Liver (tissue), 9 donors: ENCODE data around the gene OR8B8. TPM values are rescaled to one million over a fixed set of nuclear protein-coding genes. Genes with fewer than 3 reads are reported as not detected.

Experiments used
- DNase-seq: peaks from one replicate; pipeline ENCODE4 v3.0.0-alpha.2; 2017; ENCODE audit warnings: low spot score
- H3K27ac ChIP-seq, 2 donors: one replicate each; pipeline ENCODE4 v1.7.0; 2013; ENCODE audit warnings: inconsistent platforms in 2 of 2, low read length in 2 of 2, control low read depth in 1 of 2, low read depth in 1 of 2, mild to moderate bottlenecking in 1 of 2
- H3K27me3 ChIP-seq, 4 donors: one replicate each; pipeline versions ENCODE4 v1.6.1 to v1.7.0; 2013; ENCODE audit warnings: low read length in 3 of 4, inconsistent platforms in 1 of 4, mild to moderate bottlenecking in 1 of 4, moderate library complexity in 1 of 4; ENCODE audit not compliant: control insufficient read depth in 4 of 4, insufficient read depth in 4 of 4
- H3K36me3 ChIP-seq, 4 donors: one replicate each; pipeline versions ENCODE4 v1.6.1 to v1.7.0; 2013; ENCODE audit warnings: low read length in 3 of 4, mild to moderate bottlenecking in 3 of 4, low read depth in 1 of 4, moderate library complexity in 1 of 4; ENCODE audit not compliant: control insufficient read depth in 4 of 4, insufficient read depth in 3 of 4
- H3K4me1 ChIP-seq, 4 donors: one replicate each; pipeline versions ENCODE4 v1.6.1 to v1.7.0; 2013; ENCODE audit warnings: low read length in 3 of 4, mild to moderate bottlenecking in 3 of 4, moderate library complexity in 1 of 4; ENCODE audit not compliant: control insufficient read depth in 4 of 4, insufficient read depth in 4 of 4
- H3K4me3 ChIP-seq, 3 donors: one replicate each; pipeline versions ENCODE4 v1.6.1 to v1.7.0; 2013; ENCODE audit warnings: low read length in 3 of 3, control low read depth in 1 of 3, low read depth in 1 of 3, mild to moderate bottlenecking in 1 of 3
- H3K9ac ChIP-seq, 2 donors: one replicate each; pipeline ENCODE4 v1.7.0; 2013; ENCODE audit warnings: low read length in 2 of 2, mild to moderate bottlenecking in 2 of 2, moderate library complexity in 2 of 2, control low read depth in 1 of 2, low read depth in 1 of 2
- H3K9me3 ChIP-seq, 4 donors: one replicate each; pipeline versions ENCODE4 v1.6.1 to v1.7.0; 2013; ENCODE audit warnings: low read length in 3 of 4; ENCODE audit not compliant: control insufficient read depth in 4 of 4
- ATF3 ChIP-seq: IDR thresholded peaks from 2 replicates; pipeline ENCODE4 v1.6.1; 2016; ENCODE audit warnings: antibody characterized with exemption
- CTCF ChIP-seq: fragments of 150-350 bp; IDR thresholded peaks from 2 replicates; pipeline ENCODE4 v1.5.1; 2017; ENCODE audit warnings: improper control_type of control experiment, low read depth, low read length; ENCODE audit not compliant: missing input control
- EGR1 ChIP-seq, 2 donors: IDR thresholded peaks; 2 replicates each; pipeline ENCODE4 v1.6.1; 2016 to 2018; ENCODE audit warnings: antibody characterized with exemption in 2 of 2, low read depth in 2 of 2
- FOXA1 ChIP-seq: IDR thresholded peaks from 2 replicates; pipeline ENCODE4 v1.6.1; 2016; ENCODE audit warnings: antibody characterized with exemption
- HNF4G ChIP-seq: IDR thresholded peaks from 2 replicates; pipeline ENCODE4 v1.6.1; 2016; ENCODE audit warnings: antibody characterized with exemption
- JUND ChIP-seq, 2 donors: IDR thresholded peaks; 2 replicates each; pipeline ENCODE4 v1.6.1; 2016; ENCODE audit warnings: antibody characterized with exemption in 2 of 2
- MAX ChIP-seq: IDR thresholded peaks from 2 replicates; pipeline ENCODE4 v1.6.1; 2016; ENCODE audit warnings: antibody characterized with exemption
- RAD21 ChIP-seq, 2 donors: IDR thresholded peaks; 2 replicates each; pipeline ENCODE4 v1.6.1; 2016; ENCODE audit warnings: antibody characterized with exemption in 2 of 2, mild to moderate bottlenecking in 2 of 2
- REST ChIP-seq: IDR thresholded peaks from 2 replicates; pipeline ENCODE4 v1.6.1; 2016; ENCODE audit warnings: antibody characterized with exemption, mild to moderate bottlenecking
- RXRA ChIP-seq, 2 donors: IDR thresholded peaks; 2 replicates each; pipeline ENCODE4 v1.6.1; 2017 to 2018; ENCODE audit warnings: antibody characterized with exemption in 2 of 2, mild to moderate bottlenecking in 1 of 2
- SP1 ChIP-seq: IDR thresholded peaks from 2 replicates; pipeline ENCODE4 v1.6.1; 2018; ENCODE audit warnings: antibody characterized with exemption, mild to moderate bottlenecking
- WGBS: extraction: QIAGEN DNeasy Blood & Tissue Kit; methylation state at CpG from one replicate; pipeline ENCODE4 v1.1.7; 2013; 5-methylcytosine and 5-hydroxymethylcytosine counted together
- polyA plus RNA-seq, 2 donors: library from polyadenylated mRNA; stranded (reverse) in 1 of 2; unstranded in 1 of 2; fragments of 200-250 nt in 1 of 2; fragments of >200 nt in 1 of 2; fragmentation: Nextera tagmentation in 1 of 2; extraction: Ambion mirVana in 1 of 2; gene quantifications; one replicate each; pipeline versions ENCODE4 v1.2.1 to v1.2.3, GENCODE V29; 2013 to 2015
- total RNA-seq, 2 donors: library from RNA; depleted of rRNA; stranded (reverse); fragments of >200 nt; gene quantifications; one replicate each; pipeline ENCODE4 v1.2.3, GENCODE V29; 2014
- donor health status: healthy.
- donor health status: healthy.
- donor health status: healthy.
- donor health status: healthy.
- donor health status: healthy.

Gene OR8B8
- total and polyA plus RNA-seq, 4 donors = not detected

GRCh38 chr11:124474079-124474478 lies 28.6 kb upstream of the OR8B8 start:
- TF ChIP-seq HNF4G (no peak), JUND (IDR thresholded peaks at IDR 0.05) (no peak), EGR1 (IDR thresholded peaks at IDR 0.05; ENCODE audit: low read depth in 2 of 2) (no peak), RXRA (IDR thresholded peaks at IDR 0.05) (no peak), FOXA1 (no peak), REST (no peak), SP1 (no peak), CTCF (no peak), ATF3 (no peak)
- Histone ChIP-seq H3K4me3 (no peak overlapping the region), H3K9me3 (no peaks in the 10 kb centered on the region), H3K9ac (no peak overlapping the region), H3K27me3 (peaks cover 0 to 18% (median 0%) of the 10 kb centered on the region in 4 donors), H3K36me3 (no peaks in the 10 kb centered on the region), H3K27ac (no peak overlapping the region), H3K4me1 (no peaks in the 10 kb centered on the region)
- no peak for DNase-seq
- 83% methylated on average over 1 of the region's 1 CpG for WGBS

GRCh38 chr11:124473476-124473875 lies 28.0 kb upstream of the OR8B8 start:
- H3K9ac ChIP-seq = no peak overlapping the region
- H3K27me3 ChIP-seq = peaks cover 0 to 19% (median 0%) of the 10 kb centered on the region in 4 donors
- TF ChIP-seq RAD21 (IDR thresholded peaks at IDR 0.05) = no peak
- no peak for TF ChIP-seq MAX
- no peak for TF ChIP-seq CTCF
- TF ChIP-seq HNF4G = no peak
- TF ChIP-seq REST = no peak
- no peak for TF ChIP-seq ATF3
- no peaks in the 10 kb centered on the region for H3K9me3 ChIP-seq
- DNase-seq = no peak
- no peak overlapping the region for H3K4me3 ChIP-seq
- H3K36me3 ChIP-seq = no peaks in the 10 kb centered on the region
- no peak overlapping the region for H3K27ac ChIP-seq
- WGBS = 61% methylated on average over 1 of the region's 1 CpG
- no peaks in the 10 kb centered on the region for H3K4me1 ChIP-seq
